Measurements from ENCODE around the gene RPL19. TPM values are rescaled to one million over a fixed set of nuclear protein-coding genes. Genes with fewer than 3 reads are reported as not detected.

The RPL19 gene
- total RNA-seq, 1 donor from 2014 or later: 2,115 TPM

DNA sequence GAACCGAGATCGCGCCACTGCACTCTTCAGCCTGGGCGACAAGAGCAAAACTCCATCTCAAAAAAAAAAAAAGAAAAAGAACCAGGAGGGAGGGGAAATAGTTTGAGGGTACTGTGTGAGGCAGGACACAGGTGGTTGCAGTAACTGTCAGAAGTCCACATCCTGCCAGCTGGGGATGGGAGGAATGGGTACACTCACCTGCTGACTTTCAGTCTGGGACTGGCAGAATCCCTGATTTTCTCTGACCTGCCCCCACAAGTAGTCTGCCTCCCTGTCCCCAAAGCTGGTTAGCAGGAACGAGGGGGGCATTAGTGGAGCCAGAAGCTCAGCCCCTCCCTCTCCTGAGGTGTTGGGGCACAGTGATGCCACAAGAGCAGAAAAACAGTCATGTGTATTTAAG, 27.0 kb upstream of the RPL19 start:
- DNase-seq (ENCODE audit: low read depth, low spot score): no peak

DNA sequence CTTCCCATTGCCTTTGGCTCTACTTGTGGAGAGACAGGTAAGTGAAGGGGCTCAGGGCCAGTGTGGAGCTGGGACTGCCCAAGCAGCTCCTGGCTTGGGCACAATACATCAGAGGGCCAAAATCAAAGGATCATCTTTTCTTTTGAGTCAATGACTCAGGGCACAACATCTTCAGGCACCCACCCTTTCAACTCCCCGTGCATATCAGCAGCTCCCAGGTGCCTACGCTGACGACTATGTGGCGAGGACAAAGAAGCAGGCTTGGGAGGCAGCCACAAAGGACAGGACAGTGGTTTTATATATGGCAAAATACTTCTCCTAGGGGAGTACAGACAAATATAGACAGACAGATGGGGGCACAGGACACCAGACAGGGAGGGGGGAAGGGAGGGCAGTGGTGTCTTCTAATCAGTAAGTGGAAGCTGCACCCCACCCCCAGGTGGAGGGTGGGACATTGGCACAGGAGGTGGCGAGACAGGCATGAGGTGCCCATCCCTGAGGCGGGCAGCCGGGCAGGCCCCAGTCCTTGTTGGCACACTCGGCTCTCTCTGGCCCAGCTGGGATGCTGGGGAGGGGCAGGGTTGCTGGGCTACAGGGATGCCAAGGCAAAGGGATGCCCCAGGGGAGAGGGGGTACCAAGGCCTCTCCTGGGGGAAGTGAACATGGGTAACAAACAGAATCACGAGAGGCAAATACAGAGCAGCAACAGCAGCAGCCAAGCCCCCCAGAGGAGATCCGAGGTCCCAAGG, 26.4 kb upstream of the RPL19 start:
- no peak for DNase-seq (ENCODE audit: low read depth, low spot score)

DNA sequence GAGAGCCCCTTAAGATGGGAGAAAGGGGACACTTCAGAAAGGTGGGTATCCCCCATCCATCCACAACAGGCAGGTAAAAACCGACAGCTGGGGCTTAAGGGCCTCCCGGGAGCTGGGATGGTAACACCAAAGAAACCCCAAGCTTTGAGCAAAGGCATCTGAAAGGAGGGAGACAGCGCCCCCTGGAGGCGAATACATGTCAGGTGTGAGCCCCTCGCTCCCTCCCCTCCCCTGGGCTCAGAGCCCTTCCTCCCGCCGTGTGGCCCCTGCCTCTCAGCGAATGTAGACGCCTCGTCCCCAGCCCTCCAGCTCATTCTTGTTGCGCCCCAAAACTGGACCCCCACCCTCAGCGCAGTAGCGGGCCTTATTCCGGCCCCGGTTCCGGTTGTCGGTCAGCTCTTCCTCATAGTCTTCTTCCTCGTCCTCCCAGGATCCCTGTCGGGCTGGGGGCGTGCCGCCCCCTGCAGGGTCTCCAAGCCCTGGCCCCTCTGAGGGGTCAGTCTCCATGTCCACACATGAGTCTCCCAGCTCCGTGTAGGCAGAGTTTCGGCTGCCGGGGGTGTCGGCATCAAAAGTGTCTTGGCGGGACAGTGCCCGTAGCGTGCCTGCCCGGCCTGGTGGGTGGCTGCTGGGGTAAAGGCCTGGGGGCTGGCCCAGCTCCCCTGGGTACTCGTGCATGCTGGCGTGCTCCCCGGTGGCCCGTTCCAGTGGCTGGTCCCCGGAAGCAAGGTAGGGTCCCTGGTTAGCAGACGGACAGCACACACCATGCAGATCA, 25.0 kb upstream of the RPL19 start:
- DNase-seq (ENCODE audit: low read depth, low spot score): no peak

- DNase-seq (ENCODE audit: low read depth, low spot score): no peak
These were observed 24.4 kb upstream of the RPL19 start for GRCh38 chr17:39175695-39176093.

GRCh38 chr17:39177256-39177655, 22.8 kb upstream of the RPL19 start:
- no peak for DNase-seq (ENCODE audit: low read depth, low spot score)

- no peak for DNase-seq (ENCODE audit: low read depth, low spot score)
These were observed 21.5 kb upstream of the RPL19 start for GRCh38 chr17:39178536-39178935.

- DNase-seq (ENCODE audit: low read depth, low spot score): no peak
These were observed 18.8 kb upstream of the RPL19 start for GRCh38 chr17:39181303-39181702.

GRCh38 chr17:39183045-39183444, 17.0 kb upstream of the RPL19 start:
- DNase-seq (ENCODE audit: low read depth, low spot score): no peak

- DNase-seq (ENCODE audit: low read depth, low spot score): no peak
These were observed 16.4 kb upstream of the RPL19 start for GRCh38 chr17:39183720-39184119.

GRCh38 chr17:39186481-39187002, 13.5 kb upstream of the RPL19 start:
- DNase-seq (ENCODE audit: low read depth, low spot score): no peak

GRCh38 chr17:39187152-39187830, 12.8 kb upstream of the RPL19 start:
- DNase-seq (ENCODE audit: low read depth, low spot score): no peak

DNA sequence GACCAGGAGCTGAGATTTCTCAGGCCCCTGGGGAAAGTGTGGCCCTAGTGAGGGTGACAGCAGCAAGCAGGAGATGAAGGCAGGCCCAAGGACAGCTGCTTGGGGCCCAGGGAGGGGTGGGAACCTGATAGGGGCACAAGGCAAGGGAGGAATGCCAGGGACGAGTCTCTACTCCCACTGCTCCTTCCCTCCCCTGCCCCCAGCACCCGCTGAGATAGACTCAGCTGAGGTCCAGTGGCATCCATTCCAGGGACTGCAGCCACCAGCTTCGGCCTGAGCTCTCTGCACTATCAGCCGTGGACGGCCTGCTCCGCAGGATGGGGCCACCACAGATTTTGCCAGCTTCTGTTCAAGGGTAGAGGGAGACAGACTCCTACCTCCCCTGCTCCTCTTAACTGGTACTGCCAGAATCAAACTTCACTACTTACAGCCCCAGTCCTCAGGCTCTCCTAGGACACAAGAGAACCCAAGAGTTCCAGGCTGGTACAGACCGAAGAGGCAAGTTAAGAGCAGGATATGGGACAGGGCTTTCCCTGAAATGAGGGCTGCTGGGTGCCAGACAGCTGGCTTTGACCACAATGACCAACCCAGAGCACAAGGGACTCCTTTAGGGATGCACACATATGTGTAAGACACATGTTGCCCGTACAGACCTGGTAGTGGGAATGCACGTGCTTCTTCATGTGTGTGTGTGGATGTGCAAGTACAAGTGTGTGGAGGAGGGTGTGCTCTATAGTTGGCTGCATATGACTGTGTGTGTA, 8.2 kb upstream of the RPL19 start:
- no peak for DNase-seq (ENCODE audit: low read depth, low spot score)

GRCh38 chr17:39192901-39193300, 7.2 kb upstream of the RPL19 start:
- no peak for DNase-seq (ENCODE audit: low read depth, low spot score)

DNA sequence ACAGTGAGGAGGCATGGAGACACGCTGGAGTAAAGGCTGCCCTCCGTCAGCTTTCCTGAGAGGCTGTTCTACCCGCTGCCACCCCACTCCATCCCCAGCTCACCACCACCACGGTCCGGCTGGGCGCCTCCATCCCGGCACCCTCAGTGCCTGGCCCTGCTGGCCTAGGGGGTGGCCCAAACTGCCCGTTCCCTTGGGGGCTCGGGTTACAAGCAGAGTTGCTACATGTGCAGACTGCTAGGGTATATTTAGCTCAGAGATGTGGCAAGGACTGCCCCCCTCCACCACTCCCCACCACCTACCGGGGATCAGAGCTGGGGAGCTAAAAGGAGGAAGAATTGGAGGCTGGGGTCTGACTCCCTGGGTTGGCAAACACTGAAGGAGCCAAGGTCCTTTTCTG, 6.7 kb upstream of the RPL19 start:
- no peak for DNase-seq (ENCODE audit: low read depth, low spot score)

GRCh38 chr17:39194089-39194984, 5.7 kb upstream of the RPL19 start:
- no peak for DNase-seq (ENCODE audit: low read depth, low spot score)

GRCh38 chr17:39194985-39195524, 5.0 kb upstream of the RPL19 start:
- DNase-seq (ENCODE audit: low read depth, low spot score): no peak

- DNase-seq (ENCODE audit: low read depth, low spot score): no peak
These were observed 4.4 kb upstream of the RPL19 start for GRCh38 chr17:39195568-39196160.

- DNase-seq (ENCODE audit: low read depth, low spot score): no peak
These were observed 3.8 kb upstream of the RPL19 start for GRCh38 chr17:39196241-39196807.

DNA sequence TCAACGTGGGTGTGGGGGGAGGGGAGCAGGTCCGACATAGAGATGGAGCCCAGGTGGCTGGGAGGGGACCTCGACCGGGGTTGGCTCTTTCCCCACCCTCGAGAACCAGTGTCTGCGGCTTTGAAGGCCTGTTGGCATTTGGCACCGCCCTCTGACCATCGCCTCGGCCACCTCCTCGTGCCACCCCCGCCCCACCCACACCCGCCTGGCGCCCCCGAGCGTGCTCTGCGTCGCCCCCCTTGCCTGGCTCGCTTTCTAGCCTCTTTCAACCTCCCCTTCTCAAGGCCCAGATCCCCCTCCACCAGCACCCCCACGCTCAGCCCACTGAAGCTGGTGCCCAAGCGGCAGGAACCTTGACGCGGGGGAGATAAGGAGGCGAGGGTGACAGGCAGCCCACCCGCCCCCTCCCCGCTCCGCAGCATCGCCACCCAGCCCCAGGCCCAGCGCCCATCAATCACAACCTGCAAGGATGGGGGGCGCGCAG, 3.2 kb upstream of the RPL19 start:
- no peak for DNase-seq (ENCODE audit: low read depth, low spot score)

All from pulmonary artery endothelial cell (primary cell).